ENCODE measurements around the gene FSTL4. TPM values are rescaled to one million over a fixed set of nuclear protein-coding genes. Genes with fewer than 3 reads are reported as not detected.

FSTL4 gene
- polyA plus RNA-seq, 1 donor from 2014 or later = 0.57 TPM

GRCh38 chr5:133149345-133149744 is 463.0 kb downstream of the FSTL4 start:
- H3K27me3 ChIP-seq (ENCODE audit: insufficient read depth, low read depth, low read length) = no peaks in the 10 kb centered on the region
- no peaks in the 10 kb centered on the region for H4K20me1 ChIP-seq (ENCODE audit: insufficient read depth)
- H3K9ac ChIP-seq (ENCODE audit: low read length) = no peak overlapping the region
- no peaks in the 10 kb centered on the region for H3K36me3 ChIP-seq (ENCODE audit: insufficient read depth, low read length)
- no peak overlapping the region for H2AFZ ChIP-seq (ENCODE audit: low read depth, low read length)
- TF ChIP-seq EP300 (conservative IDR thresholded peaks at IDR 0.05; ENCODE audit: poor library complexity, severe bottlenecking) (no peak), MXI1 (conservative IDR thresholded peaks at IDR 0.05; ENCODE audit: poor library complexity, severe bottlenecking) (no peak), EZH2 (IDR thresholded peaks at IDR 0.05; ENCODE audit: borderline replicate concordance, insufficient read depth, low read length, poor library complexity, severe bottlenecking) (no peak), SMC3 (conservative IDR thresholded peaks at IDR 0.05; ENCODE audit: poor library complexity) (no peak), RAD21 (conservative IDR thresholded peaks at IDR 0.05) (no peak), POLR2AphosphoS5 (IDR thresholded peaks at IDR 0.05) (no peak), TAF1 (IDR thresholded peaks at IDR 0.05; ENCODE audit: low read depth) (no peak)
- TF ChIP-seq, protein P1, sequence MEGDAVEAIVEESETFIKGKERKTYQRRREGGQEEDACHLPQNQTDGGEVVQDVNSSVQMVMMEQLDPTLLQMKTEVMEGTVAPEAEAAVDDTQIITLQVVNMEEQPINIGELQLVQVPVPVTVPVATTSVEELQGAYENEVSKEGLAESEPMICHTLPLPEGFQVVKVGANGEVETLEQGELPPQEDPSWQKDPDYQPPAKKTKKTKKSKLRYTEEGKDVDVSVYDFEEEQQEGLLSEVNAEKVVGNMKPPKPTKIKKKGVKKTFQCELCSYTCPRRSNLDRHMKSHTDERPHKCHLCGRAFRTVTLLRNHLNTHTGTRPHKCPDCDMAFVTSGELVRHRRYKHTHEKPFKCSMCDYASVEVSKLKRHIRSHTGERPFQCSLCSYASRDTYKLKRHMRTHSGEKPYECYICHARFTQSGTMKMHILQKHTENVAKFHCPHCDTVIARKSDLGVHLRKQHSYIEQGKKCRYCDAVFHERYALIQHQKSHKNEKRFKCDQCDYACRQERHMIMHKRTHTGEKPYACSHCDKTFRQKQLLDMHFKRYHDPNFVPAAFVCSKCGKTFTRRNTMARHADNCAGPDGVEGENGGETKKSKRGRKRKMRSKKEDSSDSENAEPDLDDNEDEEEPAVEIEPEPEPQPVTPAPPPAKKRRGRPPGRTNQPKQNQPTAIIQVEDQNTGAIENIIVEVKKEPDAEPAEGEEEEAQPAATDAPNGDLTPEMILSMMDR (IDR thresholded peaks at IDR 0.05; ENCODE audit: poor library complexity, severe bottlenecking) = no peak
- TF ChIP-seq, protein P2, sequence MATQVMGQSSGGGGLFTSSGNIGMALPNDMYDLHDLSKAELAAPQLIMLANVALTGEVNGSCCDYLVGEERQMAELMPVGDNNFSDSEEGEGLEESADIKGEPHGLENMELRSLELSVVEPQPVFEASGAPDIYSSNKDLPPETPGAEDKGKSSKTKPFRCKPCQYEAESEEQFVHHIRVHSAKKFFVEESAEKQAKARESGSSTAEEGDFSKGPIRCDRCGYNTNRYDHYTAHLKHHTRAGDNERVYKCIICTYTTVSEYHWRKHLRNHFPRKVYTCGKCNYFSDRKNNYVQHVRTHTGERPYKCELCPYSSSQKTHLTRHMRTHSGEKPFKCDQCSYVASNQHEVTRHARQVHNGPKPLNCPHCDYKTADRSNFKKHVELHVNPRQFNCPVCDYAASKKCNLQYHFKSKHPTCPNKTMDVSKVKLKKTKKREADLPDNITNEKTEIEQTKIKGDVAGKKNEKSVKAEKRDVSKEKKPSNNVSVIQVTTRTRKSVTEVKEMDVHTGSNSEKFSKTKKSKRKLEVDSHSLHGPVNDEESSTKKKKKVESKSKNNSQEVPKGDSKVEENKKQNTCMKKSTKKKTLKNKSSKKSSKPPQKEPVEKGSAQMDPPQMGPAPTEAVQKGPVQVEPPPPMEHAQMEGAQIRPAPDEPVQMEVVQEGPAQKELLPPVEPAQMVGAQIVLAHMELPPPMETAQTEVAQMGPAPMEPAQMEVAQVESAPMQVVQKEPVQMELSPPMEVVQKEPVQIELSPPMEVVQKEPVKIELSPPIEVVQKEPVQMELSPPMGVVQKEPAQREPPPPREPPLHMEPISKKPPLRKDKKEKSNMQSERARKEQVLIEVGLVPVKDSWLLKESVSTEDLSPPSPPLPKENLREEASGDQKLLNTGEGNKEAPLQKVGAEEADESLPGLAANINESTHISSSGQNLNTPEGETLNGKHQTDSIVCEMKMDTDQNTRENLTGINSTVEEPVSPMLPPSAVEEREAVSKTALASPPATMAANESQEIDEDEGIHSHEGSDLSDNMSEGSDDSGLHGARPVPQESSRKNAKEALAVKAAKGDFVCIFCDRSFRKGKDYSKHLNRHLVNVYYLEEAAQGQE (IDR thresholded peaks at IDR 0.05; ENCODE audit: borderline replicate concordance) = no peak
- no peak overlapping the region for H3K4me2 ChIP-seq (ENCODE audit: low read length)
- no peaks in the 10 kb centered on the region for H3K9me3 ChIP-seq (ENCODE audit: low read length)
- no peak overlapping the region for H3K4me3 ChIP-seq (ENCODE audit: low read length)
- H3K9me2 ChIP-seq (ENCODE audit: insufficient read depth, low read length) = no peaks in the 10 kb centered on the region
- no peak overlapping the region for H3K27ac ChIP-seq (ENCODE audit: low read length)
- no peaks in the 10 kb centered on the region for H3K79me2 ChIP-seq (replicated peaks; ENCODE audit: insufficient read depth, low read length)
- no peaks in the 10 kb centered on the region for H3F3A ChIP-seq (ENCODE audit: insufficient read depth, low read length, poor library complexity, severe bottlenecking)

- H3F3A ChIP-seq (ENCODE audit: insufficient read depth, low read length, poor library complexity, severe bottlenecking) = no peaks in the 10 kb centered on the region
- H3K27ac ChIP-seq (ENCODE audit: low read length) = no peak overlapping the region
- H3K27me3 ChIP-seq (ENCODE audit: insufficient read depth, low read depth, low read length) = no peaks in the 10 kb centered on the region
- no peak overlapping the region for H2AFZ ChIP-seq (ENCODE audit: low read depth, low read length)
- no peaks in the 10 kb centered on the region for H3K9me3 ChIP-seq (ENCODE audit: low read length)
- no peaks in the 10 kb centered on the region for H3K9me2 ChIP-seq (ENCODE audit: insufficient read depth, low read length)
- no peak overlapping the region for H3K4me3 ChIP-seq (ENCODE audit: low read length)
- no peaks in the 10 kb centered on the region for H3K36me3 ChIP-seq (ENCODE audit: insufficient read depth, low read length)
- no peaks in the 10 kb centered on the region for H3K79me2 ChIP-seq (replicated peaks; ENCODE audit: insufficient read depth, low read length)
- TF ChIP-seq, protein P1 (IDR thresholded peaks at IDR 0.05; ENCODE audit: poor library complexity, severe bottlenecking) = no peak
- TF ChIP-seq, protein P2 (IDR thresholded peaks at IDR 0.05; ENCODE audit: borderline replicate concordance) = no peak
- no peak for TF ChIP-seq POLR2AphosphoS5 (IDR thresholded peaks at IDR 0.05)
- TF ChIP-seq MXI1 (conservative IDR thresholded peaks at IDR 0.05; ENCODE audit: poor library complexity, severe bottlenecking) = no peak
- no peak for TF ChIP-seq SMC3 (conservative IDR thresholded peaks at IDR 0.05; ENCODE audit: poor library complexity)
- no peak for TF ChIP-seq EZH2 (IDR thresholded peaks at IDR 0.05; ENCODE audit: borderline replicate concordance, insufficient read depth, low read length, poor library complexity, severe bottlenecking)
- no peak for TF ChIP-seq TAF1 (IDR thresholded peaks at IDR 0.05; ENCODE audit: low read depth)
- TF ChIP-seq EP300 (conservative IDR thresholded peaks at IDR 0.05; ENCODE audit: poor library complexity, severe bottlenecking) = no peak
- TF ChIP-seq RAD21 (conservative IDR thresholded peaks at IDR 0.05) = no peak
- H3K9ac ChIP-seq (ENCODE audit: low read length) = no peak overlapping the region
- H3K4me2 ChIP-seq (ENCODE audit: low read length) = no peak overlapping the region
- no peaks in the 10 kb centered on the region for H4K20me1 ChIP-seq (ENCODE audit: insufficient read depth)
These were observed 464.4 kb downstream of the FSTL4 start for GRCh38 chr5:133147815-133148567.

Data from neural cell (in vitro differentiated cells).